Measurements from ENCODE around the gene HIBADH.

- TF ChIP-seq CTCF (IDR thresholded peaks at IDR 0.05 in 4 of 5, conservative IDR thresholded peaks at IDR 0.05 in 1 of 5) (no peak), POLR2A (IDR thresholded peaks at IDR 0.05) (no peak)
These were observed 114.4 kb downstream of the HIBADH start for GRCh38 chr7:27548304-27548703.

All from gastrocnemius medialis (tissue), 4 donors.